Neural cell (in vitro differentiated cells): ENCODE results near the gene C12orf42. TPM values are rescaled to one million over a fixed set of nuclear protein-coding genes. Genes with fewer than 3 reads are reported as not detected.

Experiments used
- H2AFZ ChIP-seq: fragments of 200-600, 300-800 bp; sonication (generic), shearing (Covaris generic); 2 replicates; pipeline ENCODE4 v1.6.0; 2014; ENCODE audit warnings: low read depth, mild to moderate bottlenecking, antibody characterized with exemption, low read length, moderate library complexity
- H3F3A ChIP-seq: fragments of 200-600 bp; shearing (Covaris generic); 2 replicates; pipeline ENCODE4 v1.6.1; 2016; ENCODE audit warnings: mild to moderate bottlenecking, moderate library complexity, mixed read lengths, antibody characterized with exemption, low read length; ENCODE audit not compliant: insufficient read depth, poor library complexity, severe bottlenecking
- H3K27ac ChIP-seq: fragments of 200-600, 300-800 bp; sonication (generic), shearing (Covaris generic); 2 replicates; pipeline ENCODE4 v1.5.1; 2014; ENCODE audit warnings: mild to moderate bottlenecking, low read length, moderate library complexity
- H3K27me3 ChIP-seq: fragments of 300-800, 200-600 bp; sonication (generic), shearing (Covaris generic); 2 replicates; pipeline ENCODE4 v1.6.0; 2014; ENCODE audit warnings: mild to moderate bottlenecking, low read depth, low read length, moderate library complexity; ENCODE audit not compliant: insufficient read depth
- H3K36me3 ChIP-seq: fragments of 300-800, 200-600 bp; sonication (generic), shearing (Covaris generic); 2 replicates; pipeline ENCODE4 v1.5.1; 2014; ENCODE audit warnings: mild to moderate bottlenecking, antibody characterized with exemption, low read length, moderate library complexity; ENCODE audit not compliant: insufficient read depth
- H3K4me2 ChIP-seq: fragments of 300-800, 200-600 bp; sonication (generic), shearing (Covaris generic); 2 replicates; pipeline ENCODE4 v1.6.0; 2014; ENCODE audit warnings: mild to moderate bottlenecking, low read length
- H3K4me3 ChIP-seq: fragments of 300-800, 200-600 bp; sonication (generic), shearing (Covaris generic); 2 replicates; pipeline ENCODE4 v1.5.1; 2014; ENCODE audit warnings: mild to moderate bottlenecking, low read length, moderate library complexity
- H3K79me2 ChIP-seq: fragments of 200-600 bp; shearing (Covaris generic); replicated peaks from 2 replicates; pipeline ENCODE4 v1.6.0; 2014; ENCODE audit warnings: mild to moderate bottlenecking, low read length, moderate library complexity; ENCODE audit not compliant: insufficient read depth
- H3K9ac ChIP-seq: fragments of 300-800, 200-600 bp; sonication (generic), shearing (Covaris generic); 2 replicates; pipeline ENCODE4 v1.6.1; 2016; ENCODE audit warnings: mild to moderate bottlenecking, low read length, mixed read lengths
- H3K9me2 ChIP-seq: fragments of 200-600 bp; shearing (Covaris generic); 2 replicates; pipeline ENCODE4 v1.6.1; 2016; ENCODE audit warnings: mild to moderate bottlenecking, low read length, mixed read lengths; ENCODE audit not compliant: insufficient read depth
- H3K9me3 ChIP-seq: fragments of 200-600, 300-800 bp; sonication (generic), shearing (Covaris generic); 2 replicates; pipeline ENCODE4 v1.6.1; 2016; ENCODE audit warnings: mild to moderate bottlenecking, mixed run types, low read length, moderate library complexity, mixed read lengths
- H4K20me1 ChIP-seq: fragments of 200-600 bp; shearing (Covaris generic); 2 replicates; pipeline ENCODE4 v1.6.1; 2016; ENCODE audit warnings: mild to moderate bottlenecking, mixed run types; ENCODE audit not compliant: insufficient read depth
- EP300 ChIP-seq: fragments of 450-650 bp; conservative IDR thresholded peaks from 2 replicates; pipeline ENCODE4 v1.6.1; 2014; ENCODE audit warnings: antibody characterized with exemption, mild to moderate bottlenecking, moderate library complexity; ENCODE audit not compliant: poor library complexity, severe bottlenecking
- EZH2 ChIP-seq: fragments of 200-600, 300-800 bp; shearing (Covaris generic), sonication (generic); IDR thresholded peaks from 2 replicates; pipeline ENCODE4 v1.6.1; 2014; ENCODE audit warnings: antibody characterized with exemption, low read length, borderline replicate concordance, mild to moderate bottlenecking; ENCODE audit not compliant: insufficient read depth, poor library complexity, severe bottlenecking
- MXI1 ChIP-seq: fragments of 450-650 bp; conservative IDR thresholded peaks from 2 replicates; pipeline ENCODE4 v1.6.1; 2014; ENCODE audit warnings: antibody characterized with exemption, mild to moderate bottlenecking; ENCODE audit not compliant: poor library complexity, severe bottlenecking
- POLR2AphosphoS5 ChIP-seq: IDR thresholded peaks from 2 replicates; pipeline ENCODE4 v1.6.1; 2012
- RAD21 ChIP-seq: fragments of 450-650 bp; conservative IDR thresholded peaks from 2 replicates; pipeline ENCODE4 v1.6.1; 2014; ENCODE audit warnings: antibody characterized with exemption, mild to moderate bottlenecking, moderate library complexity
- SMC3 ChIP-seq: fragments of 450-650 bp; conservative IDR thresholded peaks from 2 replicates; pipeline ENCODE4 v1.6.1; 2014; ENCODE audit warnings: antibody characterized with exemption, mild to moderate bottlenecking, moderate library complexity; ENCODE audit not compliant: poor library complexity
- TAF1 ChIP-seq: IDR thresholded peaks from 2 replicates; pipeline ENCODE4 v1.6.1; 2012; ENCODE audit warnings: low read depth
- polyA plus RNA-seq: library from polyadenylated mRNA; depleted of rRNA; stranded (reverse); fragments of >200 nt; gene quantifications from 2 replicates; pipeline ENCODE4 v1.2.3, GENCODE V29; 2014
- TF ChIP-seq, protein P1 (sequence below): fragments of 450-650 bp; IDR thresholded peaks from 2 replicates; pipeline ENCODE4 v1.5.1; 2014; ENCODE audit warnings: antibody characterized with exemption, mild to moderate bottlenecking, moderate library complexity; ENCODE audit not compliant: poor library complexity, severe bottlenecking
- TF ChIP-seq, protein P2 (sequence below): IDR thresholded peaks from 2 replicates; pipeline ENCODE4 v1.6.1; 2012; ENCODE audit warnings: borderline replicate concordance

Gene C12orf42
- polyA plus RNA-seq, 1 donor from 2014 or later = 0.54 TPM

- no peak overlapping the region for H3K27ac ChIP-seq
- no peaks in the 10 kb centered on the region for H3K9me3 ChIP-seq
- H3F3A ChIP-seq = no peaks in the 10 kb centered on the region
- TF ChIP-seq EZH2 (no peak), POLR2AphosphoS5 (no peak), RAD21 (no peak), MXI1 (no peak), TAF1 (no peak), EP300 (no peak), SMC3 (no peak)
- TF ChIP-seq, protein P1, sequence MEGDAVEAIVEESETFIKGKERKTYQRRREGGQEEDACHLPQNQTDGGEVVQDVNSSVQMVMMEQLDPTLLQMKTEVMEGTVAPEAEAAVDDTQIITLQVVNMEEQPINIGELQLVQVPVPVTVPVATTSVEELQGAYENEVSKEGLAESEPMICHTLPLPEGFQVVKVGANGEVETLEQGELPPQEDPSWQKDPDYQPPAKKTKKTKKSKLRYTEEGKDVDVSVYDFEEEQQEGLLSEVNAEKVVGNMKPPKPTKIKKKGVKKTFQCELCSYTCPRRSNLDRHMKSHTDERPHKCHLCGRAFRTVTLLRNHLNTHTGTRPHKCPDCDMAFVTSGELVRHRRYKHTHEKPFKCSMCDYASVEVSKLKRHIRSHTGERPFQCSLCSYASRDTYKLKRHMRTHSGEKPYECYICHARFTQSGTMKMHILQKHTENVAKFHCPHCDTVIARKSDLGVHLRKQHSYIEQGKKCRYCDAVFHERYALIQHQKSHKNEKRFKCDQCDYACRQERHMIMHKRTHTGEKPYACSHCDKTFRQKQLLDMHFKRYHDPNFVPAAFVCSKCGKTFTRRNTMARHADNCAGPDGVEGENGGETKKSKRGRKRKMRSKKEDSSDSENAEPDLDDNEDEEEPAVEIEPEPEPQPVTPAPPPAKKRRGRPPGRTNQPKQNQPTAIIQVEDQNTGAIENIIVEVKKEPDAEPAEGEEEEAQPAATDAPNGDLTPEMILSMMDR = no peak
- TF ChIP-seq, protein P2, sequence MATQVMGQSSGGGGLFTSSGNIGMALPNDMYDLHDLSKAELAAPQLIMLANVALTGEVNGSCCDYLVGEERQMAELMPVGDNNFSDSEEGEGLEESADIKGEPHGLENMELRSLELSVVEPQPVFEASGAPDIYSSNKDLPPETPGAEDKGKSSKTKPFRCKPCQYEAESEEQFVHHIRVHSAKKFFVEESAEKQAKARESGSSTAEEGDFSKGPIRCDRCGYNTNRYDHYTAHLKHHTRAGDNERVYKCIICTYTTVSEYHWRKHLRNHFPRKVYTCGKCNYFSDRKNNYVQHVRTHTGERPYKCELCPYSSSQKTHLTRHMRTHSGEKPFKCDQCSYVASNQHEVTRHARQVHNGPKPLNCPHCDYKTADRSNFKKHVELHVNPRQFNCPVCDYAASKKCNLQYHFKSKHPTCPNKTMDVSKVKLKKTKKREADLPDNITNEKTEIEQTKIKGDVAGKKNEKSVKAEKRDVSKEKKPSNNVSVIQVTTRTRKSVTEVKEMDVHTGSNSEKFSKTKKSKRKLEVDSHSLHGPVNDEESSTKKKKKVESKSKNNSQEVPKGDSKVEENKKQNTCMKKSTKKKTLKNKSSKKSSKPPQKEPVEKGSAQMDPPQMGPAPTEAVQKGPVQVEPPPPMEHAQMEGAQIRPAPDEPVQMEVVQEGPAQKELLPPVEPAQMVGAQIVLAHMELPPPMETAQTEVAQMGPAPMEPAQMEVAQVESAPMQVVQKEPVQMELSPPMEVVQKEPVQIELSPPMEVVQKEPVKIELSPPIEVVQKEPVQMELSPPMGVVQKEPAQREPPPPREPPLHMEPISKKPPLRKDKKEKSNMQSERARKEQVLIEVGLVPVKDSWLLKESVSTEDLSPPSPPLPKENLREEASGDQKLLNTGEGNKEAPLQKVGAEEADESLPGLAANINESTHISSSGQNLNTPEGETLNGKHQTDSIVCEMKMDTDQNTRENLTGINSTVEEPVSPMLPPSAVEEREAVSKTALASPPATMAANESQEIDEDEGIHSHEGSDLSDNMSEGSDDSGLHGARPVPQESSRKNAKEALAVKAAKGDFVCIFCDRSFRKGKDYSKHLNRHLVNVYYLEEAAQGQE = no peak
- no peaks in the 10 kb centered on the region for H3K36me3 ChIP-seq
- H4K20me1 ChIP-seq = no peaks in the 10 kb centered on the region
- no peaks in the 10 kb centered on the region for H3K27me3 ChIP-seq
- no peaks in the 10 kb centered on the region for H3K9me2 ChIP-seq
- no peak overlapping the region for H3K4me3 ChIP-seq
- no peak overlapping the region for H3K9ac ChIP-seq
- H2AFZ ChIP-seq = no peak overlapping the region
- no peaks in the 10 kb centered on the region for H3K79me2 ChIP-seq
- H3K4me2 ChIP-seq = no peak overlapping the region
These were observed 158.8 kb downstream of the C12orf42 start for GRCh38 chr12:103336940-103337339.

GRCh38 chr12:103334466-103334865 lies 161.3 kb downstream of the C12orf42 start:
- Histone ChIP-seq H3K9me3 (no peaks in the 10 kb centered on the region), H4K20me1 (no peaks in the 10 kb centered on the region), H3K79me2 (no peaks in the 10 kb centered on the region), H3K9ac (no peak overlapping the region), H3K4me3 (no peak overlapping the region), H3K4me2 (no peak overlapping the region), H3K27ac (no peak overlapping the region), H2AFZ (no peak overlapping the region), H3F3A (no peaks in the 10 kb centered on the region), H3K27me3 (no peaks in the 10 kb centered on the region), H3K9me2 (no peaks in the 10 kb centered on the region), H3K36me3 (no peaks in the 10 kb centered on the region)
- TF ChIP-seq, protein P1 = no peak
- TF ChIP-seq, protein P2 = no peak
- TF ChIP-seq RAD21 (no peak), TAF1 (no peak), EZH2 (no peak), MXI1 (no peak), POLR2AphosphoS5 (no peak), SMC3 (no peak)
